CD4-positive, alpha-beta T cell (primary cell): ENCODE data around the gene ITPRIP. TPM values are rescaled to one million over a fixed set of nuclear protein-coding genes. Genes with fewer than 3 reads are reported as not detected.
A peak's percentile ranks its signal among the peaks of the same experiment; 100 is the strongest.

Source experiments
- ATAC-seq: fragments of 200-7000 bp; cut with Tn5 transposase; one replicate; pipeline ENCODE4 v1.10.0; 2022; ENCODE audit warnings: mild to moderate bottlenecking; ENCODE audit not compliant: poor library complexity
- CTCF ChIA-PET: fragments of 350-600 bp; sonication (Branson Sonifier 250); formaldehyde crosslinking; loops from one replicate; lab custom pipeline; 2021; ENCODE audit warnings: antibody characterized with exemption, inconsistent platforms; lab: Charles Lee
- POLR2A ChIA-PET: fragments of 350-600 bp; sonication (Branson Sonifier 250); formaldehyde crosslinking; loops from one replicate; lab custom pipeline; 2021; ENCODE audit warnings: antibody characterized with exemption, inconsistent platforms; lab: Charles Lee
- DNase-seq, 14 experiments: peaks; one replicate each; pipeline ENCODE4 v3.0.0-alpha.2; 2013 to 2020; ENCODE audit warnings: mixed read lengths in 2 of 14
- H3K27ac ChIP-seq, 2 donors: one replicate each; pipeline versions ENCODE4 v1.5.1 to v1.7.0; 2013; ENCODE audit warnings: low read length in 2 of 2, low read depth in 1 of 2, mild to moderate bottlenecking in 1 of 2
- H3K27me3 ChIP-seq, 2 experiments: 1 replicate in 1 of 2; 2 replicates in 1 of 2; pipeline versions ENCODE4 v1.6.1 to v1.7.0; 2013; ENCODE audit warnings: low read length in 2 of 2, control low read depth in 1 of 2, mild to moderate bottlenecking in 1 of 2, moderate library complexity in 1 of 2; ENCODE audit not compliant: insufficient read depth in 2 of 2, control insufficient read depth in 1 of 2
- H3K36me3 ChIP-seq: one replicate; pipeline ENCODE4 v1.6.1; 2013; ENCODE audit warnings: low read length, control low read depth; ENCODE audit not compliant: insufficient read depth
- H3K4me1 ChIP-seq: one replicate; pipeline ENCODE4 v1.6.1; 2013; ENCODE audit warnings: low read length, control low read depth; ENCODE audit not compliant: insufficient read depth
- H3K4me3 ChIP-seq: one replicate; pipeline ENCODE4 v1.5.1; 2013; ENCODE audit warnings: mild to moderate bottlenecking, low read length, moderate library complexity
- H3K9me3 ChIP-seq, 2 experiments: 1 replicate in 1 of 2; 2 replicates in 1 of 2; pipeline versions ENCODE4 v1.6.1 to v1.7.0; 2013; ENCODE audit warnings: low read length in 2 of 2, mild to moderate bottlenecking in 2 of 2, control low read depth in 1 of 2, moderate library complexity in 1 of 2; ENCODE audit not compliant: control insufficient read depth in 1 of 2, insufficient read depth in 1 of 2
- H3K27ac Mint-ChIP-seq: one replicate; pipeline ENCODE4 v1.8.0; 2020; ENCODE audit warnings: mixed read lengths
- H3K27me3 Mint-ChIP-seq: one replicate; pipeline ENCODE4 v1.8.0; 2021; ENCODE audit warnings: mixed read lengths
- H3K36me3 Mint-ChIP-seq: one replicate; pipeline ENCODE4 v1.8.0; 2021; ENCODE audit warnings: low read depth, mixed read lengths
- H3K4me1 Mint-ChIP-seq: one replicate; pipeline ENCODE4 v1.8.0; 2021; ENCODE audit warnings: low read depth, mixed read lengths
- H3K4me3 Mint-ChIP-seq: one replicate; pipeline ENCODE4 v1.8.0; 2020; ENCODE audit warnings: mild to moderate bottlenecking, mixed read lengths
- H3K9me3 Mint-ChIP-seq: one replicate; pipeline ENCODE4 v1.8.0; 2020; ENCODE audit warnings: mixed read lengths
- intact Hi-C, 2 experiments: fragments of 100-400 bp; cut with DNase I in 1 of 2; cut with micrococcal nuclease in 1 of 2; formaldehyde crosslinking; loops; one replicate each; pipeline versions ENCODE4 v1.15.1 to v1.9.0; 2023 to 2025; cut with DNase I, micrococcal nuclease
- total RNA-seq, 174 experiments: library from RNA in 2 of 174; stranded (reverse) in 2 of 174; gene quantifications; one replicate each; pipeline ENCODE4 v1.2.3 and lab custom pipeline; 2021 to 2026
- TF ChIP-seq, protein P1 (sequence below): fragments of 200-600 bp; IDR thresholded peaks from one replicate; pipeline ENCODE4 v1.8.0; 2022; ENCODE audit warnings: antibody characterized with exemption, mild to moderate bottlenecking

The ITPRIP gene
- total RNA-seq, 2 experiments from 2014 or later = 127 to 133 TPM

- H3K4me1 ChIP-seq = peaks cover 36% of the 10 kb centered on the region
- no peak for DNase-seq
- peaks cover 78% of the 10 kb centered on the region for H3K36me3 Mint-ChIP-seq
- peak overlapping the region; percentile 11 for H3K27ac Mint-ChIP-seq
- H3K4me3 ChIP-seq = no peak overlapping the region
- no peaks in the 10 kb centered on the region for H3K9me3 ChIP-seq
- no peak overlapping the region for H3K4me3 Mint-ChIP-seq
- ChIA-PET CTCF (interaction anchor here (1.5 to 4.6 kb wide), 2 partner anchors 9 to 41 kb away, joined by 4 to 20 read pairs; no protein-coding TSS in a partner anchor), POLR2A (interaction anchor here (2.0 to 7.4 kb wide), 2 partner anchors 8 to 10 kb away, joined by 6 to 102 read pairs; partner anchors contain the start of gene GSTO1)
- H3K27me3 ChIP-seq = no peaks in the 10 kb centered on the region
- intact Hi-C loops = loop anchor here in 1 of 2 experiments (5.0 kb wide), 1 partner anchor 347 kb away; the partner anchor contains the start of gene STN1
- H3K36me3 ChIP-seq = peaks cover 66% of the 10 kb centered on the region
- H3K27me3 Mint-ChIP-seq = no peaks in the 10 kb centered on the region
- no peak overlapping the region for H3K27ac ChIP-seq
- ATAC-seq = no peak
- TF ChIP-seq, protein P1, sequence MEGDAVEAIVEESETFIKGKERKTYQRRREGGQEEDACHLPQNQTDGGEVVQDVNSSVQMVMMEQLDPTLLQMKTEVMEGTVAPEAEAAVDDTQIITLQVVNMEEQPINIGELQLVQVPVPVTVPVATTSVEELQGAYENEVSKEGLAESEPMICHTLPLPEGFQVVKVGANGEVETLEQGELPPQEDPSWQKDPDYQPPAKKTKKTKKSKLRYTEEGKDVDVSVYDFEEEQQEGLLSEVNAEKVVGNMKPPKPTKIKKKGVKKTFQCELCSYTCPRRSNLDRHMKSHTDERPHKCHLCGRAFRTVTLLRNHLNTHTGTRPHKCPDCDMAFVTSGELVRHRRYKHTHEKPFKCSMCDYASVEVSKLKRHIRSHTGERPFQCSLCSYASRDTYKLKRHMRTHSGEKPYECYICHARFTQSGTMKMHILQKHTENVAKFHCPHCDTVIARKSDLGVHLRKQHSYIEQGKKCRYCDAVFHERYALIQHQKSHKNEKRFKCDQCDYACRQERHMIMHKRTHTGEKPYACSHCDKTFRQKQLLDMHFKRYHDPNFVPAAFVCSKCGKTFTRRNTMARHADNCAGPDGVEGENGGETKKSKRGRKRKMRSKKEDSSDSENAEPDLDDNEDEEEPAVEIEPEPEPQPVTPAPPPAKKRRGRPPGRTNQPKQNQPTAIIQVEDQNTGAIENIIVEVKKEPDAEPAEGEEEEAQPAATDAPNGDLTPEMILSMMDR = no peak
- H3K9me3 Mint-ChIP-seq = no peaks in the 10 kb centered on the region
- H3K4me1 Mint-ChIP-seq = peaks cover 69% of the 10 kb centered on the region
Observed at GRCh38 chr10:104264783-104265182, 73.5 kb downstream of the ITPRIP start.

DNA sequence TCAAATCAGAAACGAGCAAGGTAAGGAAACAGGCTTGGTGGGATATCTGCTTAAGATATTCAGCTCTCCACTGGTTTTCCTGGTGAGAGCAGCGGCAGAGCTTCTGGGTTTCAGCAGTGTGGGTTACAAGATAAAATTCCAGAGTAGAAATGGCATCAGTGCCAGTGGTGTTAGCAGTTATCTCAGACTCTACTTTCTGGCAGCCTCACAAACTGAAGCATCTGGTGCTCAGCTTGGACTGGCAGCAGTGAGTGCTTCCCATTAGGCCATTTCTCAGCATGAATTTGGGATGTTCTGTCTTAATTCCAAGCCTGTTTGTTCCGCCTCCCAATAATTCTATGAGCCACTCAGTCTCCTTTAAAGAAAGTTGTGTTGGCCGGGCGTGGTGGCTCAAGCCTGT, 76.2 kb downstream of the ITPRIP start:
- H3K4me3 ChIP-seq = no peak overlapping the region
- H3K9me3 Mint-ChIP-seq = no peaks in the 10 kb centered on the region
- TF ChIP-seq, protein P1 = no peak
- ChIA-PET POLR2A (interaction anchor here (1.4 to 1.6 kb wide), 2 partner anchors 12 to 76 kb away, joined by 3 to 5 read pairs; partner anchors contain the start of gene ITPRIP), CTCF (interaction anchor here (4.6 kb wide), 1 partner anchor 12 kb away, joined by 20 read pairs; no protein-coding TSS in a partner anchor)
- DNase-seq (no peak), ATAC-seq (no peak)
- H3K27me3 Mint-ChIP-seq = no peaks in the 10 kb centered on the region
- H3K27me3 ChIP-seq = no peaks in the 10 kb centered on the region
- H3K9me3 ChIP-seq = no peaks in the 10 kb centered on the region
- no peak overlapping the region for H3K4me3 Mint-ChIP-seq
- peak overlapping the region; percentile 87 for H3K27ac Mint-ChIP-seq
- H3K27ac ChIP-seq = no peak overlapping the region
- intact Hi-C loops = no loop called here
- H3K4me1 Mint-ChIP-seq = peaks cover 66% of the 10 kb centered on the region
- H3K36me3 Mint-ChIP-seq = peaks cover 78% of the 10 kb centered on the region
- H3K36me3 ChIP-seq = peaks cover 85% of the 10 kb centered on the region
- H3K4me1 ChIP-seq = peaks cover 28% of the 10 kb centered on the region

DNA sequence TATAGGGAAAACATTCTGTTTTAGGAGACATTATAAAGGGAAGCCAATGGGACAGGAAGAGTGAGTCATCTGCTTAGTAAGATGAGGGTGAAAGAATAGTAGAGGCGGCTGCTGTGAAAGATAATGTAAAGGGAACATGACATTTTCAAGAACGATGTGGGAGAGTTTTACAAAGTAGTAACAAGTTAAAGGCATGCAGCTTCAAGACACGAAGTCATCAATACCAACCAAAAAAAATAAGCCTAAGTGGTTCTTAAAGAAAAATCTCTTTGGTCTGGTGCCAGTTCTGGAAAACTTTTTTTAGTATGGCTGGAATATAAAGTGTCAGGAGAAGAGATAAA, 77.5 kb downstream of the ITPRIP start:
- peak overlapping the region; percentile 87 for H3K27ac Mint-ChIP-seq
- H3K27me3 Mint-ChIP-seq = no peaks in the 10 kb centered on the region
- H3K9me3 Mint-ChIP-seq = no peaks in the 10 kb centered on the region
- peaks cover 69% of the 10 kb centered on the region for H3K4me1 Mint-ChIP-seq
- Histone ChIP-seq H3K4me1 (peaks cover 31% of the 10 kb centered on the region), H3K9me3 (no peaks in the 10 kb centered on the region), H3K4me3 (no peak overlapping the region), H3K27me3 (no peaks in the 10 kb centered on the region), H3K27ac (peak overlapping the region; percentile 4 to 14), H3K36me3 (peaks cover 73% of the 10 kb centered on the region)
- DNase-seq (peak in 3 of 14 experiments; percentile 15 to 39 (median 34)), ATAC-seq (peak; percentile 54)
- intact Hi-C loops = no loop called here
- no peak overlapping the region for H3K4me3 Mint-ChIP-seq
- CTCF ChIA-PET = interaction anchor here (1.1 to 4.6 kb wide), 2 partner anchors 13 to 93 kb away, joined by 3 to 20 read pairs; no protein-coding TSS in a partner anchor
- TF ChIP-seq, protein P1 = no peak
- peaks cover 78% of the 10 kb centered on the region for H3K36me3 Mint-ChIP-seq
- POLR2A ChIA-PET = interaction anchor here (0.7 to 1.6 kb wide), 3 partner anchors 8 to 139 kb away, joined by 3 to 5 read pairs (median 4); partner anchors contain the start of genes GSTO2 and SFR1
